ENCODE measurements around the gene SMAD1. TPM values are rescaled to one million over a fixed set of nuclear protein-coding genes. Genes with fewer than 3 reads are reported as not detected.
A peak's percentile ranks its signal among the peaks of the same experiment; 100 is the strongest.

The SMAD1 gene
- 10 to 100 TPM; 35.3 to 45.5 TPM for total RNA-seq

DNA sequence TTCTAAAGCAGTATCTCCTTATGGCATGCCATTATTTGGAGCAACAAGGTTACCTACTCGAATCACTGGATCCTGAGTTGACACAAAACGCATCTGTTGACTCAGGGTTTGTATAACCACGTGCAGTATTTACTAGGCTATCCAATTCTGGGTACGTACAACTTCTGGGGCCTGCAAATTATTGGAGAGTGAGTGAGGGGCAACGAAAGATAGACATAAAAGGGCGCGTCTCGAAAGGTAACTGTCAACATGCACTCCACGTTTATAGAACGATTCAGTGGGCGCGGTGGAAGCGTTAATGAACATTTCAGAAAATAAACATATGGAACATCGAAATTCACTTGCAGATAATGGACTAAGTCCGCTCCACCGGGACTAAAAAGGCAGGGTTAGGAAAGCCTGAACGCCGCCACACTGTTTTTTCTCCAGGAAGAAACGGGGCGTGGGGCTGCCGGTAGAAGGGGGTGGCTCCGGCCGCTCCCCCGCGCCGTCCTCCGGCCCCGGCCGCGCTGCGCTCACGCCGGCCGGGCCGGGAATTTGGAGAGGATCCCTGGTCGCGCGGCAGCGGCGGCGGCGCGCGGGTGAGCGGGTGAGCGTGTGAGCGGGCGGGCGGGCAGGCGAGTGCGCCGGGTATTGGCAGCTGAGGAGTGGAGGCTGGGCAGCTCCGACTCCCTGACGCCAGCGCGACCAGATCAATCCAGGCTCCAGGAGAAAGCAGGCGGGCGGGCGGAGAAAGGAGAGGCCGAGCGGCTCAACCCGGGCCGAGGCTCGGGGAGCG lies at the start of gene SMAD1:
Gene SMAD1 (plus strand): TSS at position 690 of the 778 bp plus-strand sequence. CDS start 32,761 bp downstream, outside the sequence.
- H3K36me3 ChIP-seq (replicated peaks in 1 of 2; ENCODE audit: insufficient read depth in 1 of 2, low read depth in 2 of 2), result no peaks in the 10 kb centered on the region
- H3K4me1 ChIP-seq, result peaks cover 35% of the 10 kb centered on the region
- DNase-seq (peak; percentile 92 to 94 (median 93)), ATAC-seq (peak; percentile 95)
- no peaks in the 10 kb centered on the region for H3K27me3 ChIP-seq
- intact Hi-C loops (cut with DNase I), result no loop called here
- H3K4me3 ChIP-seq, result peak within 1 kb of the TSS; percentile 46 to 59
- peak within 1 kb of the TSS; percentile 92 to 99 (median 98) for H3K27ac ChIP-seq
- H3K9me3 ChIP-seq, result no peaks in the 10 kb centered on the region
- 1 to 3% methylated on average over 31 to 59 of the region's 65 CpGs for WGBS, 2 donors
- TF ChIP-seq, protein P1, sequence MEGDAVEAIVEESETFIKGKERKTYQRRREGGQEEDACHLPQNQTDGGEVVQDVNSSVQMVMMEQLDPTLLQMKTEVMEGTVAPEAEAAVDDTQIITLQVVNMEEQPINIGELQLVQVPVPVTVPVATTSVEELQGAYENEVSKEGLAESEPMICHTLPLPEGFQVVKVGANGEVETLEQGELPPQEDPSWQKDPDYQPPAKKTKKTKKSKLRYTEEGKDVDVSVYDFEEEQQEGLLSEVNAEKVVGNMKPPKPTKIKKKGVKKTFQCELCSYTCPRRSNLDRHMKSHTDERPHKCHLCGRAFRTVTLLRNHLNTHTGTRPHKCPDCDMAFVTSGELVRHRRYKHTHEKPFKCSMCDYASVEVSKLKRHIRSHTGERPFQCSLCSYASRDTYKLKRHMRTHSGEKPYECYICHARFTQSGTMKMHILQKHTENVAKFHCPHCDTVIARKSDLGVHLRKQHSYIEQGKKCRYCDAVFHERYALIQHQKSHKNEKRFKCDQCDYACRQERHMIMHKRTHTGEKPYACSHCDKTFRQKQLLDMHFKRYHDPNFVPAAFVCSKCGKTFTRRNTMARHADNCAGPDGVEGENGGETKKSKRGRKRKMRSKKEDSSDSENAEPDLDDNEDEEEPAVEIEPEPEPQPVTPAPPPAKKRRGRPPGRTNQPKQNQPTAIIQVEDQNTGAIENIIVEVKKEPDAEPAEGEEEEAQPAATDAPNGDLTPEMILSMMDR (IDR thresholded peaks at IDR 0.05), result peak in 1 of 7 experiments; percentile 7
- peak; percentile 94 to 96 (median 95) for TF ChIP-seq POLR2A (IDR thresholded peaks at IDR 0.05)

DNA sequence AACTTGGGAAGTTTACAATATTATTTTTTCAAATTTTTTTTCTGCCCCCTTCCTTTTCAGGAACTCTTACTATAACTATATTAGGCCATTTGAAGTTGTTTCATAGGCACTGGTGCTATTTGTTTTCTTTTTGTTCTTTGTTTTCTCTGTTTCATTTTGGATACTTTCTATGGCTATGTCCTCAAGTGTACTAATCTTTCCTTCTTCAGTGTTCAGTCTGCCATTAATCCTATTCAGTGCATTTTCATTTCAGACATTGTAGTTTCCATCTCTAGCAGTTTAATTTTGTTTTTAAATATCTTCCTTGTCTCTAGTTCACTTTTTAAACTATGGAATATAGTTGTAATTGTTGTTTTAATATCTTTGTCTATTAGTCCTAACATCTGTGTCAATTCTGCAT lies 48.0 kb upstream of the SMAD1 start:
- no peak for ATAC-seq
- H3K27ac ChIP-seq, result no peak overlapping the region
- TF ChIP-seq, protein P1 (IDR thresholded peaks at IDR 0.05), result no peak
- TF ChIP-seq POLR2A (IDR thresholded peaks at IDR 0.05), result no peak
- no peaks in the 10 kb centered on the region for H3K9me3 ChIP-seq
- no peaks in the 10 kb centered on the region for H3K36me3 ChIP-seq (replicated peaks in 1 of 2; ENCODE audit: insufficient read depth in 1 of 2, low read depth in 2 of 2)
- H3K27me3 ChIP-seq, result no peaks in the 10 kb centered on the region
- no peak overlapping the region for H3K4me3 ChIP-seq
- no peaks in the 10 kb centered on the region for H3K4me1 ChIP-seq
- intact Hi-C loops (cut with DNase I), result no loop called here
- DNase-seq, result no peak

DNA sequence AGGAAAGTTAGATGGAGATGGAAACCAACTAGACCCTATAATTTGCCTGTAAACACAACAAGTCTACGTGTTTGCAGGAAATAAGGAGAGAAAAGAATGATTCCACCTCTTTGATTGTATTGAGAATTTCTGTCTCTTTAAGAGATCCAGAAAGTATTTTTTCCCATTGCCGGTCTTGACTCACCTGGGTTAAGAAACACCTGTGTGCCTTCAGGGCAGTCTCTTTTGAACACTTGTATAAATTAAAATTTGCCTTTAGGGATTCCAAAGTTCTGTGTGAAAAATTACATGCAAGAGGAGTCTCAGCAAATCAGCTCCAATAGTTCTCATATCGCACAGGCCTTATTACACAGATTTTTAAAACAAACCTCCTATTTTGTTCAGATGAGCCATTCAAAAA lies 46.0 kb upstream of the SMAD1 start:
- intact Hi-C loops (cut with DNase I), result no loop called here
- TF ChIP-seq POLR2A (IDR thresholded peaks at IDR 0.05), result no peak
- TF ChIP-seq, protein P1 (IDR thresholded peaks at IDR 0.05), result no peak
- Histone ChIP-seq H3K4me1 (no peaks in the 10 kb centered on the region), H3K27ac (no peak overlapping the region), H3K4me3 (no peak overlapping the region), H3K9me3 (no peaks in the 10 kb centered on the region), H3K27me3 (no peaks in the 10 kb centered on the region), H3K36me3 (replicated peaks in 1 of 2; ENCODE audit: insufficient read depth in 1 of 2, low read depth in 2 of 2) (no peaks in the 10 kb centered on the region)
- DNase-seq, result no peak
- no peak for ATAC-seq
- 65 to 72% methylated on average over 3 of the region's 3 CpGs for WGBS, 2 donors

DNA sequence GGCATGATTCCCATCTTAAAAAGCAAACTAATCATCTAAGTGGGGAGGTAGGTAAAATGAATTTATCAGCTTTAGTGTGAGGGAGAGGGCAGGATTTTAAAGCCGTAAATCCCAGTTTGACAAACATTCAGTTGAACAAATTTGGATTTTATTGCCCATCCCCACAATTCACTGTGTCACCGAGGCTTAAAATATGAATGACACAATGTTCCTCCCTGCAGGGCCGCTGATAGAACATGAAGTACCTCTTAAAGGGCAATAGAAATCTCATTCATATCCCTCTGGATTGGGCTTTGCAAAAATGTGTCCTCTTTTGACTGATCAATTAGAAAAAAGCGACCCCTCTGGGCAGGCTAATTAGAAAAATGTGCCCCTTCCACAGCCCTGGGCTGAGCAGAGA lies 45.5 kb upstream of the SMAD1 start:
- no peaks in the 10 kb centered on the region for H3K4me1 ChIP-seq
- no peak overlapping the region for H3K4me3 ChIP-seq
- no peak for ATAC-seq
- H3K27ac ChIP-seq, result no peak overlapping the region
- no peaks in the 10 kb centered on the region for H3K36me3 ChIP-seq (replicated peaks in 1 of 2; ENCODE audit: insufficient read depth in 1 of 2, low read depth in 2 of 2)
- intact Hi-C loops (cut with DNase I), result no loop called here
- DNase-seq, result no peak
- 84 to 86% methylated on average over 4 of the region's 4 CpGs for WGBS, 2 donors
- no peak for TF ChIP-seq POLR2A (IDR thresholded peaks at IDR 0.05)
- TF ChIP-seq, protein P1 (IDR thresholded peaks at IDR 0.05), result no peak
- no peaks in the 10 kb centered on the region for H3K27me3 ChIP-seq
- H3K9me3 ChIP-seq, result no peaks in the 10 kb centered on the region

DNA sequence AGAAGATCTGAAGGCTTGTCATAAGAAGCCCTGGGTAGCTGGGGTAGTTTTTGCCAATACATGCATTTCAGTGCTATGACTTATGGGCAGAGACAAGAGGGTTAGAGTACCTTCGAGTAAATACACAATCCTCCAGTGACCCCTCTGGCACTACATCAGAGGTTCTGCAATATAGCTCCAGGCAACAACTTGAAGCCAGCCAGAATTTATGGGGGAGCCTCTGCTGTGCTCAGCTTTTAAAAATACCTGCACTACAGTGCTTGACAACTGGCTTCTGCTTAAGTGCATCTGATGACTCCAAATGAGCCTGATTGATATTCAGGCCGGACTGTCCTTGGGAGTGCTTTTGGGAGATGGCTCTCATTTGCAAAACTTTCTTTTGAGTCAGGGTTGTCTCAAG lies 44.9 kb upstream of the SMAD1 start:
- Histone ChIP-seq H3K9me3 (no peaks in the 10 kb centered on the region), H3K4me3 (no peak overlapping the region), H3K27me3 (no peaks in the 10 kb centered on the region), H3K27ac (no peak overlapping the region), H3K36me3 (replicated peaks in 1 of 2; ENCODE audit: insufficient read depth in 1 of 2, low read depth in 2 of 2) (no peaks in the 10 kb centered on the region), H3K4me1 (no peaks in the 10 kb centered on the region)
- DNase-seq (no peak), ATAC-seq (no peak)
- TF ChIP-seq, protein P1 (IDR thresholded peaks at IDR 0.05), result no peak
- no peak for TF ChIP-seq POLR2A (IDR thresholded peaks at IDR 0.05)
- intact Hi-C loops (cut with DNase I), result no loop called here
- 63 to 74% methylated on average over 2 of the region's 2 CpGs for WGBS, 2 donors
